Neuronal stem cell (in vitro differentiated cells): Measurements from ENCODE around the gene KRTAP11-1.

ENCODE experiments used
- DNase-seq: peaks from one replicate; pipeline ENCODE4 v3.0.0-alpha.2; 2013; ENCODE audit warnings: low spot score
- H2AFZ ChIP-seq: one replicate; pipeline ENCODE4 v1.6.1; 2013; ENCODE audit warnings: mild to moderate bottlenecking, low read length, inconsistent platforms
- H2AK5ac ChIP-seq: 2 replicates; pipeline ENCODE4 v1.6.1; 2013; ENCODE audit warnings: low read depth, mild to moderate bottlenecking, inconsistent platforms, low read length, moderate library complexity, mixed read lengths
- H2BK120ac ChIP-seq: 2 replicates; pipeline ENCODE4 v1.6.1; 2013; ENCODE audit warnings: low read depth, mild to moderate bottlenecking, inconsistent platforms, low read length, moderate library complexity, mixed read lengths
- H2BK12ac ChIP-seq: one replicate; pipeline ENCODE4 v1.6.1; 2013; ENCODE audit warnings: low read length, inconsistent platforms
- H2BK15ac ChIP-seq: 2 replicates; pipeline ENCODE4 v1.6.1; 2013; ENCODE audit warnings: mild to moderate bottlenecking, low read length, inconsistent platforms, mixed read lengths
- H2BK5ac ChIP-seq: one replicate; pipeline ENCODE4 v1.6.1; 2013; ENCODE audit warnings: inconsistent platforms, mild to moderate bottlenecking, low read length, moderate library complexity
- H3K14ac ChIP-seq: one replicate; pipeline ENCODE4 v1.6.1; 2013; ENCODE audit warnings: low read length, inconsistent platforms
- H3K18ac ChIP-seq: 2 replicates; pipeline ENCODE4 v1.6.1; 2013; ENCODE audit warnings: low read length, inconsistent platforms
- H3K23ac ChIP-seq: 2 replicates; pipeline ENCODE4 v1.6.1; 2013; ENCODE audit warnings: low read depth, mild to moderate bottlenecking, mixed read lengths, low read length, inconsistent platforms; ENCODE audit not compliant: poor library complexity
- H3K27ac ChIP-seq: replicated peaks from 3 replicates; pipeline ENCODE4 v1.5.1; 2013; ENCODE audit warnings: low read length, inconsistent platforms
- H3K27me3 ChIP-seq, 3 experiments: 2 replicates each; pipeline ENCODE4 v1.6.1; 2013; ENCODE audit warnings: low read length in 3 of 3, mild to moderate bottlenecking in 2 of 3, inconsistent platforms in 1 of 3, low read depth in 1 of 3, mixed read lengths in 1 of 3, moderate library complexity in 1 of 3; ENCODE audit not compliant: control insufficient read depth in 3 of 3, insufficient read depth in 3 of 3
- H3K36me3 ChIP-seq, 2 donors: replicated peaks in 1 of 2; 2 replicates each; pipeline ENCODE4 v1.6.1; 2013; ENCODE audit warnings: low read length in 2 of 2; ENCODE audit not compliant: control insufficient read depth in 2 of 2, insufficient read depth in 2 of 2
- H3K4ac ChIP-seq: 2 replicates; pipeline ENCODE4 v1.6.1; 2013; ENCODE audit warnings: inconsistent platforms, mild to moderate bottlenecking, low read length, moderate library complexity
- H3K4me1 ChIP-seq, 2 donors: 1 replicate in 1 of 2; 2 replicates in 1 of 2; pipeline ENCODE4 v1.6.1; 2013; ENCODE audit warnings: low read length in 2 of 2, low read depth in 1 of 2; ENCODE audit not compliant: control insufficient read depth in 2 of 2, insufficient read depth in 1 of 2
- H3K4me2 ChIP-seq: one replicate; pipeline ENCODE4 v1.6.1; 2013; ENCODE audit warnings: mild to moderate bottlenecking, low read length, inconsistent platforms; ENCODE audit not compliant: insufficient read depth, poor library complexity, severe bottlenecking
- H3K4me3 ChIP-seq, 2 donors: 2 replicates each; pipeline ENCODE4 v1.5.1; 2013; ENCODE audit warnings: low read length in 2 of 2, mild to moderate bottlenecking in 2 of 2, inconsistent platforms in 1 of 2, moderate library complexity in 1 of 2
- H3K79me1 ChIP-seq: one replicate; pipeline ENCODE4 v1.6.1; 2013; ENCODE audit warnings: low read depth, mild to moderate bottlenecking, inconsistent platforms, low read length, moderate library complexity
- H3K9ac ChIP-seq: one replicate; pipeline ENCODE4 v1.6.1; 2013; ENCODE audit warnings: mild to moderate bottlenecking, low read depth, low read length, inconsistent platforms; ENCODE audit not compliant: poor library complexity
- H3K9me3 ChIP-seq, 2 donors: replicated peaks in 1 of 2; 2 replicates each; pipeline versions ENCODE3 to v1.6.1; 2013; ENCODE audit warnings: low read length in 2 of 2, mild to moderate bottlenecking in 2 of 2, inconsistent platforms in 1 of 2, low read depth in 1 of 2, mixed read lengths in 1 of 2, moderate library complexity in 1 of 2; ENCODE audit not compliant: control insufficient read depth in 2 of 2, insufficient read depth in 1 of 2
- H4K8ac ChIP-seq: one replicate; pipeline ENCODE4 v1.6.1; 2013; ENCODE audit warnings: low read depth, mild to moderate bottlenecking, inconsistent platforms, low read length, moderate library complexity
- H4K91ac ChIP-seq: one replicate; pipeline ENCODE4 v1.6.1; 2013; ENCODE audit warnings: low read length, low read depth, mild to moderate bottlenecking, inconsistent platforms; ENCODE audit not compliant: poor library complexity
- WGBS, 2 donors: extraction: QIAGEN DNeasy Blood & Tissue Kit; methylation state at CpG; one replicate each; pipeline ENCODE4 v1.1.7; 2013; ENCODE audit warnings: missing lambda C conversion rate in 2 of 2, mixed read lengths in 1 of 2; ENCODE audit not compliant: insufficient read length in 2 of 2, insufficient replicate concordance in 1 of 2; ENCODE audit errors: extremely low coverage in 2 of 2; 5-methylcytosine and 5-hydroxymethylcytosine counted together

The KRTAP11-1 gene

GRCh38 chr21:30831194-30831765, 50.1 kb downstream of the KRTAP11-1 start:
- Histone ChIP-seq H3K14ac (no peak overlapping the region), H3K79me1 (no peaks in the 10 kb centered on the region), H2BK120ac (no peak overlapping the region), H3K4me2 (no peak overlapping the region), H3K18ac (no peak overlapping the region), H2AK5ac (no peak overlapping the region), H2AFZ (no peak overlapping the region), H4K8ac (no peak overlapping the region), H3K4ac (no peak overlapping the region), H3K9me3 (peaks cover 0 to 6% of the 10 kb centered on the region in 2 donors), H3K27me3 (no peaks in the 10 kb centered on the region), H3K23ac (no peak overlapping the region), H3K9ac (no peak overlapping the region), H2BK15ac (no peak overlapping the region), H2BK5ac (no peak overlapping the region), H3K27ac (no peak overlapping the region), H3K4me3 (no peak overlapping the region), H3K36me3 (no peaks in the 10 kb centered on the region), H3K4me1 (no peaks in the 10 kb centered on the region), H4K91ac (no peak overlapping the region), H2BK12ac (no peak overlapping the region)
- DNase-seq = peak; percentile 8
- WGBS, 2 donors = no CpG with 5 or more reads among the region's 6 CpGs
